Measurements from ENCODE around the gene MYO3B. TPM values are rescaled to one million over a fixed set of nuclear protein-coding genes. Genes with fewer than 3 reads are reported as not detected.

MYO3B gene
- total RNA-seq, 1 experiment from 2014 or later, result 0.50 TPM

DNA sequence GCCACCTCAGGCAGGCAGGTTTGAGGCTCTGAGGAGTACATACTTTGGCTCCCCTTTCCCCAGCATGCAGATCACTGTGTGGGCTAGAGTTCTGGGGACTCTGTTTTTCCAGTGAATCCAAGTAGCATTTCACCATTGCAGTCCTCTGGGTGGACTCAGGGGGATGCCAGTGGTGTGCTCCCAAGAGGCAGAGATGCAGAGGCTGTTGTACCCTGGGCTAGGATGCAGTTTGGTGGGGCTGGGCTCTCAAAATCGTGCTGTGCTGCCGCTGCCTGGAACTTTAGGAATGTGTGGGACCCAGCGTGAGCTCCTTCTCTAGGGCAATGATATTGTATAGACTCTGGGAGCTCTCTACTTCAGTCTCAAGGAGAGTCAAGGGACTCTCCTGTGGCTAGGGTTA is 104.9 kb downstream of the MYO3B start:
- POLR2A ChIA-PET, result no interaction called here
- DNase-seq (ENCODE audit: low spot score), result peak; percentile 21
- Mint-ChIP-seq H3K4me1 (no peaks in the 10 kb centered on the region), H3K9me3 (peaks cover 14% of the 10 kb centered on the region), H3K36me3 (no peaks in the 10 kb centered on the region), H3K27me3 (ENCODE audit: low read depth) (no peaks in the 10 kb centered on the region), H3K27ac (no peak overlapping the region), H3K4me3 (no peak overlapping the region)
- CTCF ChIA-PET, result interaction anchor here (1.1 to 1.3 kb wide), 3 partner anchors 10 to 42 kb away, joined by 3 to 5 read pairs (median 4); no protein-coding TSS in a partner anchor
- TF ChIP-seq ZNF138 (CRISPR knock-in tag; conservative IDR thresholded peaks at IDR 0.05) (no peak), TEAD1 (CRISPR knock-in tag; IDR thresholded peaks at IDR 0.05) (no peak), TP53 (CRISPR knock-in tag; IDR thresholded peaks at IDR 0.05) (no peak), ZNF317 (CRISPR knock-in tag; IDR thresholded peaks at IDR 0.05; ENCODE audit: borderline replicate concordance, low read depth) (no peak), ZBTB21 (CRISPR knock-in tag; IDR thresholded peaks at IDR 0.05; ENCODE audit: borderline replicate concordance) (no peak), OVOL2 (CRISPR knock-in tag; IDR thresholded peaks at IDR 0.05; ENCODE audit: borderline replicate concordance) (no peak)
- TF ChIP-seq, protein P1, sequence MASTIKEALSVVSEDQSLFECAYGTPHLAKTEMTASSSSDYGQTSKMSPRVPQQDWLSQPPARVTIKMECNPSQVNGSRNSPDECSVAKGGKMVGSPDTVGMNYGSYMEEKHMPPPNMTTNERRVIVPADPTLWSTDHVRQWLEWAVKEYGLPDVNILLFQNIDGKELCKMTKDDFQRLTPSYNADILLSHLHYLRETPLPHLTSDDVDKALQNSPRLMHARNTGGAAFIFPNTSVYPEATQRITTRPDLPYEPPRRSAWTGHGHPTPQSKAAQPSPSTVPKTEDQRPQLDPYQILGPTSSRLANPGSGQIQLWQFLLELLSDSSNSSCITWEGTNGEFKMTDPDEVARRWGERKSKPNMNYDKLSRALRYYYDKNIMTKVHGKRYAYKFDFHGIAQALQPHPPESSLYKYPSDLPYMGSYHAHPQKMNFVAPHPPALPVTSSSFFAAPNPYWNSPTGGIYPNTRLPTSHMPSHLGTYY (CRISPR knock-in tag; IDR thresholded peaks at IDR 0.05), result no peak
- TF ChIP-seq, protein P2, sequence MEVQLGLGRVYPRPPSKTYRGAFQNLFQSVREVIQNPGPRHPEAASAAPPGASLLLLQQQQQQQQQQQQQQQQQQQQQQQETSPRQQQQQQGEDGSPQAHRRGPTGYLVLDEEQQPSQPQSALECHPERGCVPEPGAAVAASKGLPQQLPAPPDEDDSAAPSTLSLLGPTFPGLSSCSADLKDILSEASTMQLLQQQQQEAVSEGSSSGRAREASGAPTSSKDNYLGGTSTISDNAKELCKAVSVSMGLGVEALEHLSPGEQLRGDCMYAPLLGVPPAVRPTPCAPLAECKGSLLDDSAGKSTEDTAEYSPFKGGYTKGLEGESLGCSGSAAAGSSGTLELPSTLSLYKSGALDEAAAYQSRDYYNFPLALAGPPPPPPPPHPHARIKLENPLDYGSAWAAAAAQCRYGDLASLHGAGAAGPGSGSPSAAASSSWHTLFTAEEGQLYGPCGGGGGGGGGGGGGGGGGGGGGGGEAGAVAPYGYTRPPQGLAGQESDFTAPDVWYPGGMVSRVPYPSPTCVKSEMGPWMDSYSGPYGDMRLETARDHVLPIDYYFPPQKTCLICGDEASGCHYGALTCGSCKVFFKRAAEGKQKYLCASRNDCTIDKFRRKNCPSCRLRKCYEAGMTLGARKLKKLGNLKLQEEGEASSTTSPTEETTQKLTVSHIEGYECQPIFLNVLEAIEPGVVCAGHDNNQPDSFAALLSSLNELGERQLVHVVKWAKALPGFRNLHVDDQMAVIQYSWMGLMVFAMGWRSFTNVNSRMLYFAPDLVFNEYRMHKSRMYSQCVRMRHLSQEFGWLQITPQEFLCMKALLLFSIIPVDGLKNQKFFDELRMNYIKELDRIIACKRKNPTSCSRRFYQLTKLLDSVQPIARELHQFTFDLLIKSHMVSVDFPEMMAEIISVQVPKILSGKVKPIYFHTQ (CRISPR knock-in tag; IDR thresholded peaks at IDR 0.05), result no peak
- ATAC-seq, result peak; percentile 96

DNA sequence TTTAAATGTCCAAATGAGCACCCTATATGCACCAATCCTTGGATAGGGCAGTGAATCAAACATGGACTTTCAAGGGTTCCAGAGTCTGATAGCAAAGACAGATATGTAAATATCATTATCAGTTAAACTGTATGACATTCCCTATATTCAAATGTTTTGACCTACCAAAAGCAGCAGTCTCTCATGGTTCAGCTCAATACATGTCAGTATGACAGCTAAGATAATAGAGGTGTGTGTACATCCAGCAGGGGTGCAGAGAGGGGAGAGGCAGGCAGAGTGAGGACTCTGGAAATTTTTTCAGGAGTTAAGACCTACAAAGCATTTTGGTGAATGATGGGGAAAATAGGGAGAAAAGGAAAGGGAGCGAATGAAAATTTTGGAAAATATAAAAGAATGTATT is 106.3 kb downstream of the MYO3B start:
- TF ChIP-seq CREM (CRISPR knock-in tag; IDR thresholded peaks at IDR 0.05) (no peak), MYBL2 (CRISPR knock-in tag; IDR thresholded peaks at IDR 0.05) (no peak), ZNF416 (CRISPR knock-in tag; IDR thresholded peaks at IDR 0.05) (no peak)
- TF ChIP-seq, protein P3, sequence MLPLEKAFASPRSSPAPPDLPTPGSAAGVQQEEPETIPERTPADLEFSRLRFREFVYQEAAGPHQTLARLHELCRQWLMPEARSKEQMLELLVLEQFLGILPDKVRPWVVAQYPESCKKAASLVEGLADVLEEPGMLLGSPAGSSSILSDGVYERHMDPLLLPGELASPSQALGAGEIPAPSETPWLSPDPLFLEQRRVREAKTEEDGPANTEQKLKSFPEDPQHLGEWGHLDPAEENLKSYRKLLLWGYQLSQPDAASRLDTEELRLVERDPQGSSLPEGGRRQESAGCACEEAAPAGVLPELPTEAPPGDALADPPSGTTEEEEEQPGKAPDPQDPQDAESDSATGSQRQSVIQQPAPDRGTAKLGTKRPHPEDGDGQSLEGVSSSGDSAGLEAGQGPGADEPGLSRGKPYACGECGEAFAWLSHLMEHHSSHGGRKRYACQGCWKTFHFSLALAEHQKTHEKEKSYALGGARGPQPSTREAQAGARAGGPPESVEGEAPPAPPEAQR (CRISPR knock-in tag; IDR thresholded peaks at IDR 0.05), result no peak
- TF ChIP-seq, protein P4, sequence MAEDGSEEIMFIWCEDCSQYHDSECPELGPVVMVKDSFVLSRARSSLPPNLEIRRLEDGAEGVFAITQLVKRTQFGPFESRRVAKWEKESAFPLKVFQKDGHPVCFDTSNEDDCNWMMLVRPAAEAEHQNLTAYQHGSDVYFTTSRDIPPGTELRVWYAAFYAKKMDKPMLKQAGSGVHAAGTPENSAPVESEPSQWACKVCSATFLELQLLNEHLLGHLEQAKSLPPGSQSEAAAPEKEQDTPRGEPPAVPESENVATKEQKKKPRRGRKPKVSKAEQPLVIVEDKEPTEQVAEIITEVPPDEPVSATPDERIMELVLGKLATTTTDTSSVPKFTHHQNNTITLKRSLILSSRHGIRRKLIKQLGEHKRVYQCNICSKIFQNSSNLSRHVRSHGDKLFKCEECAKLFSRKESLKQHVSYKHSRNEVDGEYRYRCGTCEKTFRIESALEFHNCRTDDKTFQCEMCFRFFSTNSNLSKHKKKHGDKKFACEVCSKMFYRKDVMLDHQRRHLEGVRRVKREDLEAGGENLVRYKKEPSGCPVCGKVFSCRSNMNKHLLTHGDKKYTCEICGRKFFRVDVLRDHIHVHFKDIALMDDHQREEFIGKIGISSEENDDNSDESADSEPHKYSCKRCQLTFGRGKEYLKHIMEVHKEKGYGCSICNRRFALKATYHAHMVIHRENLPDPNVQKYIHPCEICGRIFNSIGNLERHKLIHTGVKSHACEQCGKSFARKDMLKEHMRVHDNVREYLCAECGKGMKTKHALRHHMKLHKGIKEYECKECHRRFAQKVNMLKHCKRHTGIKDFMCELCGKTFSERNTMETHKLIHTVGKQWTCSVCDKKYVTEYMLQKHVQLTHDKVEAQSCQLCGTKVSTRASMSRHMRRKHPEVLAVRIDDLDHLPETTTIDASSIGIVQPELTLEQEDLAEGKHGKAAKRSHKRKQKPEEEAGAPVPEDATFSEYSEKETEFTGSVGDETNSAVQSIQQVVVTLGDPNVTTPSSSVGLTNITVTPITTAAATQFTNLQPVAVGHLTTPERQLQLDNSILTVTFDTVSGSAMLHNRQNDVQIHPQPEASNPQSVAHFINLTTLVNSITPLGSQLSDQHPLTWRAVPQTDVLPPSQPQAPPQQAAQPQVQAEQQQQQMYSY (CRISPR knock-in tag; IDR thresholded peaks at IDR 0.05), result no peak
- TF ChIP-seq, protein P5, sequence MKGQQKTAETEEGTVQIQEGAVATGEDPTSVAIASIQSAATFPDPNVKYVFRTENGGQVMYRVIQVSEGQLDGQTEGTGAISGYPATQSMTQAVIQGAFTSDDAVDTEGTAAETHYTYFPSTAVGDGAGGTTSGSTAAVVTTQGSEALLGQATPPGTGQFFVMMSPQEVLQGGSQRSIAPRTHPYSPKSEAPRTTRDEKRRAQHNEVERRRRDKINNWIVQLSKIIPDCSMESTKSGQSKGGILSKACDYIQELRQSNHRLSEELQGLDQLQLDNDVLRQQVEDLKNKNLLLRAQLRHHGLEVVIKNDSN (CRISPR knock-in tag; IDR thresholded peaks at IDR 0.05), result no peak
- TF ChIP-seq, protein P6, sequence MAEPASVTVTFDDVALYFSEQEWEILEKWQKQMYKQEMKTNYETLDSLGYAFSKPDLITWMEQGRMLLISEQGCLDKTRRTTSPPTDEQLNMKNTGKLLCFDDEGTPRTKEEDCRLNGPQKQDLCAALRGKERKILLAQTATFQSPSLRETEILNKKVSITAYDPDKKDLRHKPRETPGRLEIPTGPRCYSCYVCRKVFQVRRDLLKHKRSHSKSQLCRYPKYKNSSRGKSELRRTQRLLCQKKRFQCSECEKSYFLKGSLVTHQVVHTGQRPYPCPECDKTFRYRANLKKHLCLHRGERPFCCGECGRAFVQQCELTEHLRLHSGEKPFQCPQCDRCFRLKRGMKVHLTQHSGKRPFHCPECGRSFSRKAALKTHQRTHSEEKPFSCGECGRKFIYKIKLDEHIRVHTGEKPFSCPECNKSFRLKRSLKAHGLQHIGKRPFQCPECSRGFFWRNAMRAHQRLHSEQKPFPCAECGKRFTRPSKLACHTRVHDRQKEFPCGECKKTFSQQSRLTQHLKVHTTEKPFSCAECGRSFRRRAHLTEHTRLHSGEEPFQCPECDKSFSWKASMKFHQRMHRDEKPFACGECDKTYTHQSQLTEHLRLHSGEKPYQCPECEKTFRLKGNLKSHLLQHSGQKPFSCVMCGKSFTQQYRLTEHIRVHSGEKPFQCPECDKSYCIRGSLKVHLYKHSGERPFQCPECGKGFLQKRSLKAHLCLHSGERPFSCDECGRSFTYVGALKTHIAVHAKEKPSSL (CRISPR knock-in tag; conservative IDR thresholded peaks at IDR 0.05), result no peak
- ATAC-seq, result no peak
- Mint-ChIP-seq H3K36me3 (no peaks in the 10 kb centered on the region), H3K27ac (no peak overlapping the region), H3K27me3 (ENCODE audit: low read depth) (peaks cover 9% of the 10 kb centered on the region), H3K4me1 (no peaks in the 10 kb centered on the region), H3K4me3 (no peak overlapping the region), H3K9me3 (peaks cover 14% of the 10 kb centered on the region)
- POLR2A ChIA-PET, result no interaction called here
- CTCF ChIA-PET, result no interaction called here
- no peak for DNase-seq (ENCODE audit: low spot score)

Measured in WTC11 (cell line).